NCI-H526 (cell line): ENCODE data around the gene GBF1.

Experiments used
- DNase-seq, 2 experiments: peaks; one replicate each; lab custom pipeline; 2025; lab: John Stamatoyannopoulos, UW

The GBF1 gene

DNA sequence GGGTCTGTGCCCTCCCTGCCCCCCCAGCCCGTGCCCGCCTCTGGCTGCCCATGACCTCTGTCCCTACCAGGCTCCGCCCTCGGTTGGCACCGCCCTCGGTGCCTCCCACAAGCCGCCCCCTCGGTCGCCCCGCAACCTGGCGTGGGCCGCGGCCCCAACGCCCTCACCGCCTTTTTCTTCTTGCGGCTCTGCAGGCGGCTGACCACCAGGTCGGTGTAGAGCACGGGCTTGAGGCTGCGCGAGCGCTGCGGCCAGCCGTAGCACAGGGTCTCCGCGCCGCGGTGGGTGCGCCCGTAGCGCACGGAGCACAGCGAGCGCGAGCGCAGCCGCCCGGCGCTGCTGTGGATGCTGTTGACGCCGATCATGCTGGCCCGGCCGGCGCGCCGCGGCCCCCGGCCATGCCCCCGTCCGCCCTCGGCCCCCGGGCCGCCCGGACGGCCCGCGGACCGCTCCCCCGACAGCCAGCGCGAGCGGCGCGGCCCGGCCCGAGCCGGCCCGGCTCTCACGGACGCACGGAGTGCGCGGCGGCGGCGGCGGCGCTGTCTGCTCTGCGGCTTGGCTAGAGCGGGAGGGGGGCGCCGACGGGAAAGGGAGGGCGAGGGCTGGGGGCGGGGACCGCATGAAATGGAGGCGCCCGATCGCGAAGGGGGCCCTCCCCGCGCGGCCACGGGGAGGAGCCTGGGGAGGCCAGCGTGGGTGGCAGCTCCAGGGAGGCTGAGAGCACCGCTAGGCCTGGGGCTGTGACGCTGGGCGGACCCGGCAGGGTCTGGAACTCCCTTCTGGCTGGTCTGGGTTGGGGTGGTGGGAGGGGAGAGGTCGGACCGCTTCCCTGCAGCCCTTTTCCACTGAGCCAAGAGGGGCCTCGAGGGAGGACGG lies 163.6 kb downstream of the GBF1 start:
- DNase-seq = peak in 1 of 2 experiments; percentile 35

DNA sequence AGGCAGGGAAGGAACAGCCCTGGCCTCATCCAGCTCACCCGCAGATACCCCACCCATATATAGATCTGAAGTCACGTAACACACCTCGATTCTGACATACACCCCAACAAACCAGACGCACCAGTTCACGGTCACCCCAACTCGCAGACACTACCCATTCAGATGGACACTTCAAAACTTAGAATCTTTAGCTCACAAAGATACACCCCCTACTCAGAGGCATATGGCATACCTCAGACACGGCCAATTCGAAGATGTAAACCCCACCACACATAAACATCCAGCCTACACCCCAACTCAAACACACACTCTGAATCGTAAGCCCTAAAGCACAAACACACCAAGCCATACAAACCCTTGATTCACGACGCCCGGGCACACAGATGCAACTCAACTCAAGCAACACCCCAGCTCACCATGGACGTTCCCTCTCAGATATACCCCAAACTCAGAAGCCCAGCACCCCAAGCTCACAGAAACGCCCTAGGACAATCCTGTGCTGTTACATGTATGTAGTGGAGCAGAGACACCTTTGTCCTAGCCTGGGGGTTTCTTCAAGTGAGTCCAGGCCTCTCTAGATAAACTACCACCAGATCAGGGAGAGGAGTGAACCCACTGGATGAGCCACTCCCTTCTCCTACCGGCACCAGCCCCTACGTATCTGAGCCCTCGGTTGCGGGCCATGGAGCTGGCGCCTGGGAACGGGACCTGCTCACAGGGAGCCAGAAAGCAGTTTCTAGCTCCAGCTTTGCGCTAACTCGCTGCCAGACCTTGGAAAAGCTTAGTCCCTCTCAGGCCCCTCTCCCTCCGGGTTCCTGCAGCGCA lies 164.5 kb downstream of the GBF1 start:
- peak in 1 of 2 experiments; percentile 22 for DNase-seq

DNA sequence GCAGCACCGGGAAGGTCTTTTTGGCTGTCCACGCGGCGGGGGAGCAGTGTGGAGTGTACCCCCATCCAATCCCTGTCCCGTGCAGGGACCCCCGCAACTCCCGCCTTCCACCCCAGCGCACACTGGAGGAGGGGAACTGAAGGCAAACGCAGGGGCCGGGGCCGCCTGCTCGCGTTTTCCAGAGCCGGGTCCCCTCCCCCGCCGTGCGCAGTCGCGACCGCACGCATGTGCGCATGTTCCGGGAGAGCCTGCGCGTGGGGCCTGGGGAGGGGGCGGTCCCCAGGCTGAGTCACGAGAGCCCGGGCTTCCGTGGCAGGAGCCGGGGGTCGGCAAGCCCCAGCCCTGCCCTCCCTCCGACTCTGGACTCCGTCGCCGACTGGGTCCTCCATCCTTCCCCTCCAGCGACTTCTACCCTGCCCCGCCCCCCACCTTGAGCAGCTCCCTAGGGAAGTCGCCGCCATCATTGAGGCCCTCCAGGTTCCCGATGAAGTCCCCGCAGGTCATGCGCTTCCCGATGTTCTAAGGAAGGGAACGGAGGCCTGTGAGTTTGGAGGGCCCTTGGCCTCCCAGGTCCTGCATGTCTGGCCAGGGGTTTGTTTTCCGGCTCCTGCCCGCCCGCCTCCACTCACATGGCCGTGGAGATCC lies 165.2 kb downstream of the GBF1 start:
- no peak for DNase-seq

DNA sequence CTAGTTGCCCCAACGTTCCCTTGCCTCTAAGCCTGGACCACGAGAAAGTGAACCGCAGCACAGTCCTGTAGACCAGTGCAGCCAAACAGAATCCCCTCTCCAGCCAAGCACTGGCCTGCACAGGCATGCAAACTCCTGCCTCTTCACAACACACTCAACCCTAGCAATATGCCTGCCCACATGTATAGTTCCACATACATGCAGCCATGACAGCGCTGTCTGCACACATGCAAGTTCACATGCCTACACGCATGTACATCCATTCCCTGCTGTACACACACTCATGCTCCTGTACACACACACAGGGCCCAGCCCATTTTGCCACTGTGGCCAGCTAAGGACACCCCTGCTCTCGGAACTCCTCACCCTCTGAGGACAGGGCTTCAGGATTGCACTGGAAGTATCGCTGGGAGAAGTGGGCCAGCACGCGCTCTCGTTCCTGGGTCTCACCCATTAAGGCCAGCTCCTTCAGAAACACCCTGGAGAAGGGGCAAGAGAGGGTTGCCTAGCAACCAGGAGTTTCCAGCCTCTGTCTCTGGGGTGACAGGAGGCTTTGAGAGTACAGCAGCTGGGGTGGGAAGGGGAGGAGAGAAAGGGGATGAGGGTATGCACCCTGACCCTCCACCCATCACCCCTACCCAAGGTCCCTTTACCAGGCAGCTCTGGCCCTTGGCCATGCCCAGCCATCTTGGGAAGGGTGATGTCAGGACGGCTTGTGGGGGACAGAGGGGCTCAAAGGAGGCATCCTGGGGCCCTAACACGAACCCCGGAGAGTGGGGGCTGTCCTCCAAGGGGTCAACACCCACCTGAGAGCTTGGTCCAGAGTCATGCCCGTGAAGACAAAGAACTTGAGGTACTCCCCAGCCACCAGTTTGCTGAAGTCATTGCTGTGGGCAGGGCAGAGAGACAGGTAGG lies 166.3 kb downstream of the GBF1 start:
- DNase-seq = no peak

DNA sequence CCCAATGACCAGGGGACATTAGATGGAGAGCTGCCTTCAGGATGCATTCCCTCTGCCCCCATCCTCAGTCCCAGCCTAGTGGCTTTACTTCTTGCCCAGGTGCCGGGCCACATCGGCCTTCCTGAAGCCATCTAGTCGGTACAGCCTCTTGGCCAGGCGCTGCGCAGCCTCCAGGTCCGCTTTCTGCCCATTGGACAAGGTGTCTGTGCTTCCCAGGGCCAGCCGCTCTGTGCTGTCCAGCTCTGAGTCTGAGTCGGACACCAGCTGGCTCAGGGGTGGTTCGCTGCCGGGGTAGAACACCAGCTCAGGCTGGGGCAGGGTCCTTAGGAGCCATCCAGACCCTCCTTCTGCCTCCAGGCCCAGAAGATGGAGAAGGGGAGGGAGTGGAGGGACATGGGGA lies 167.0 kb downstream of the GBF1 start:
- DNase-seq = no peak

DNA sequence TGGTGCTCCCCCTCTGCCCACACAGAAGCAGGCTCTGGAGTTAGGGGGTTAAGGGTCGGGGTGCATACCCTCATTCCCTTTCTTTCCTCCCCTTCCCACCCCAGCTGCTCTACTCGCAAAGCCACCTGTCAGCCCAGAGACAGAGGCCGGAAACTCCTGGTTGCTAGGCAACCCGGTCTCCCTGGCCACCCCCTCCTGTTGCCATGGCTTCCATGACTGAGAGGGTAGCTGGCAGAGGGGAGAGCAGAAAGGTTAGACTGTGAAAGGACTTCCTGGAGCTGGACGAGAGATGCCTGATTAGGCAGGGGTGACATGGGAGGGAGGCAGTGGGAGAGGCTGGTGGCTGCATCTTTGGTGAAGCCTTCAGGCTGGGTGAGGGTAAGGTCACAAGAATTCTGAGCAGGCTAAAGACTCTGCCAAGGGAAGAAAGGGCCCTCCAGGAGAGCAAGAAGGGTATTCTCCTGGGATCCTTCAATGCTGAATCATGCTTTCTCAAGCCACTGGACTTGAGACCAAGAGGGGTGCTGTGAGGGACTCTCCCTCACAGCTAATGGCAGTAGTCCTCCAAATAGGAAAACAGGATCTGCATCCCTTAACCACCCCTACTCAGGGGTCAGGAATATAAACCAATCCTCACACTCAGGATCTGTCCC lies 167.8 kb downstream of the GBF1 start:
- DNase-seq = peak; percentile 36 to 54

DNA sequence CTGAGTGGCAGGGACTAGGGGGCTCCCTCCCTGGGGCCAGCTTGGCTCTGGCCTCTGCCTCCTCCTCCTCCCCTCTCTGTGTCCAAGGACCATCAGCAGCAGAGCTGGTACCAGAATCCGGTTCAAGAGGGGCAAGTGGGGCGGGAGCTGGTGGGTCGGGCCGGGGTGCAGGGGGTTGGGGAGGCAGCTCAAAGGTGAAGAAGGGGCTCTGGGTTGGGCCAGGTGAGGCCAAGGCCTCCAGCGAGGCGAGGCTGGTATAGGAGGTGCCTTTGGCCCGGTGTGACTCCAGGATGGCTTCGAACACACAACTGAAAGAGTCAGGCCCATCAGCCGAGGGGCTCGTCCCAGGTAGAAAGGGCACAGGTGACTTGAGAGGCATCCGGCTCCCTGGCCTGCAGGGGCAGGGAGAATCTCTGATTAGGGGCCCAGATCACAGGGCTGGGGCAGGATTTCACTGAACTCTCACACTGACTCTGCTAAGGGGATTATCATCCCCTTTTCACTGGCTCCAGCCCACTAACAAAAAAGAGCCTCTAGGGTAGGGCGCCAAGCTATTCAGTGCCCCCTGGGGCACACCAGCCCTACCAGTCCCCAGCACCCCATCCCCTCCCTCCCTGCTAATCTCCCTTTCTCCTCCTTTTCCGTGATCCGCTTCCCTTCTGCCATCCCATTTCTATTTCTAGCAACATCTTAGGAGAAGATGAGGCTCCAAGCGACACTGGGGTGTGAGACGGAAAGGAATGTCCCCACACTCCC lies 168.7 kb downstream of the GBF1 start:
- no peak for DNase-seq

DNA sequence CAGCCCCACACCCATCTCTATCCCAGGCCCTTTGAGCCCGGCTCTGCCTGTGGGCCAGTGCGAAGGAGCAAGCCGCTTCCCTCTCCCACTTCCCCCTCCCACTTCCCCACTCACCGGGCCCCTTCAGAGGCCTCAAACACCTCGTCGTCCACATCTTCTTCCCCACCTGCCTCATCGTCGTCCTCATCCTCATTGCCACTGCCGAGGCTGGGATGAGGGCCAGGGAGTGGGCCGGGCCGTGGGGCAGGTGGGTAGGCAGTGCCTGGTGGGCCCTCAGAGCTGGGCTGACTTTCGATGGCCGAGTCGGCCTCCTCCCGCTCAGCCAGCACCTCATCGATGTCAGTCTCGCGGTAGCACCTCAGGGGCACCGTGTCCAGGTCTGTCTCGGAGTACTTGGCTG lies 169.4 kb downstream of the GBF1 start:
- no peak for DNase-seq

DNA sequence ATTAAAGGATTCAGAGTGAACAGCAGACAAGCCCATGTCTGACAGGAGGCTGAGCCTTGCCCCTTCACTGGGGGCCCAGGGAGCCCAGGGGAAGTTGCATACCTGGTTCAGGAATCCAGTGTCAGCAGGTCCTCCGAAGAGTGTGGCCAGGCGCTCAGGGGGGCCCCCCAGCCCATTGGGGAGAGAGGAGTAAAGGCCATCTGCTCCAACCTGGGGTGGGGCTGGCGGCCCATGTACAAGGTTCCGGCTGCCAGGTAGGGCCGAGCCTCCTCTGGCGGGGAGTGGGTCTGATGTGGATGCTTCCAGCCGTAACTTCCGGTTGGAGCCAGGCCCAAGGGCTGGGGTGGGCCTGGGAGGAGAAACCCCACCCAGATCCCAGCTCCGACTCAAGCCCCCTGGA lies 171.0 kb downstream of the GBF1 start:
- DNase-seq = no peak

DNA sequence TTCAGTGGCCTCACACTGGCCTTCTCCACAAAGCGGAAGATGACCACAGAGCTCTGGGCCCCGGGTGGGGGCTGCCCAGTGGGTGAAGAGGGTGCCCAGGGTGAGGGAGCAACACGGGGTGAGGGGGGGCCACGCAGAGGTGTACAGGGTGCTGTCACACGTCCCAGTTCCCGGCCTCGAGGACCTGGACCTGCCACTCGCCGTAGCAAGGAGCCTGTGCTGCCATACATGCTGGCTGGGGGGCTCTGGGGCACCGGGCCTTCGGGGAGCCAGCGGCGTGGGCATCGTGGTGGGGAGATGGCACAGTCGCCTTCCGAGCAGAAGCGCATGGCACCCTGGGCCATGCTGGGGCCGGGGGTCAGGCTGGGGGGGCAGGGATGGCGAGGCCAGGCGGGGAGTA lies 171.4 kb downstream of the GBF1 start:
- no peak for DNase-seq

DNA sequence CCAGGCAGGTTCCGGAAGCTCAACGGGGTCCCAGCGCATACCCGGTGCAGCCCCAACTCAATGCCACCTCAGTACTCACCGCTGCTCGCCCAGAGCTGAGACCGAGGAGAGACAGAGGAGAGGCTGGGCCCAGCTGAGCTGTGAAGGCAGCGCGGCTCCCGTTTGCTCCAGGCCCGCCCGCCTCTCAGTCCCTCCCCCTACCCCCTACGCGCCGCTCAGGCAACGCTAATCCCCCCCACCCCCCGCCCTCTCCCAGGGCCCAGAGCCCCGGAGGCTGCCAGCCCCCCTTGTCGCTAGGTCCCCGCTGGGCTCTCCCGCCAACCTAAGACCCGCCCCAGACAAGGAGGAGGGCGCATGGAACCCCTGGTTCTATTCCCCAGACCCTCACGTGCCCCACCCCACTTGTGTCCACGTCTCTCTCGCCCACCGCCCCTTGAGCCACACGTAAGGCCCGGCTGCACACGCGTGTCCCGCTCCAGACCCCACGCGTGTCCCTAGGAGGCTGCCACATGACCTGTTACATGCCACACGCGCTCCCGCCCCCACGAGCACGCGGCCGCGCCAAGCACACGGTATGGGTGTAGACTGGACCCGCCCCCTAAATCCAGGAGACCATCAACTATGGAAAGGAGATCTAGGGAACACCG lies 173.4 kb downstream of the GBF1 start, which contains the start of gene PSD:
PSD (minus strand) TSS at position 164 of the 647 bp plus-strand sequence. CDS start 1,747 bp downstream, outside the sequence.
- DNase-seq = peak; percentile 38 to 69

DNA sequence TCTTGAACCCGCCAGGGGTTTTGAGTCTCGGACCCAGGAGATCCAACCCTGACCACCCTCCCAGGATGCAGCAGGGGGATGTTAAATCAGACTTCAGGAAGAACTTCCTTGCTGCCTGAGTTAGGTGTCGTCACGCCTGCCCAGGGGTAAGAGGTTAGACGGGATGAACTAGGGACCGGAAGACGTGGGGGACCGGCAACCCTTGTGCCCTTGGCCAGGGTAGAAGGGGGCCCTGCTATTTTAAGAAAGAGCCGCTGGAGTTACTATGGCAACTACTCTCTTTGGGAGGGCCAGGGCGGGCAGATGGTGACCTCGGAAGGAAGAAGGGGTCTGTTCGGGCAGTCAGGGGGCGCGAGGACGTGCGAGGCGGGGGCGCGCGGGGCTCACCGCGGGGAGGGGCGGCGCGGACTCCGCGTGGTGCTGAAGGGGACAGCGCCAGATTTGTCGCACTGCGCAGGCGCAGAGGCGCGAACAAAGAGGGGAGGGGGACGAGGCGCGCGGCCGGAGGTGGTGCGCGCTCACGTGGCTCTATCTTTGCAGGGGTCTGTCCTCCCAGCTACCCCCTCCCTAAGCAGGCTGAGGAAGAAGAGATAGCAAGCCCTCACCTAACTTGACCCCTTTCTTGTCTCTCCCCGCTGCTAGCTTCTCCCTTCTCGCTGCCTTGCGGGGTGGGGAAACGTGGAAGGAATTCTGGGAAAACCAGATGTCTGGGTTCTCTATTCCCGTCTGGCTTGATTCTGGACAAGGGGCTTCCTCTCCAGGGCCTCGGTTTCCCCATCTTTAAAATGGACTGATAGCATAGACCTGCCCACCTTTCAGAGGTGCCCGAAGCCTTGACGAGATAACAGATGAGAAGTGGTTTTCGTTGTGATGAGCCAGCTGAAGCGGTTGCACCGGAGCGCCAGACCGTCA lies 174.2 kb downstream of the GBF1 start:
- peak; percentile 42 to 77 for DNase-seq

DNA sequence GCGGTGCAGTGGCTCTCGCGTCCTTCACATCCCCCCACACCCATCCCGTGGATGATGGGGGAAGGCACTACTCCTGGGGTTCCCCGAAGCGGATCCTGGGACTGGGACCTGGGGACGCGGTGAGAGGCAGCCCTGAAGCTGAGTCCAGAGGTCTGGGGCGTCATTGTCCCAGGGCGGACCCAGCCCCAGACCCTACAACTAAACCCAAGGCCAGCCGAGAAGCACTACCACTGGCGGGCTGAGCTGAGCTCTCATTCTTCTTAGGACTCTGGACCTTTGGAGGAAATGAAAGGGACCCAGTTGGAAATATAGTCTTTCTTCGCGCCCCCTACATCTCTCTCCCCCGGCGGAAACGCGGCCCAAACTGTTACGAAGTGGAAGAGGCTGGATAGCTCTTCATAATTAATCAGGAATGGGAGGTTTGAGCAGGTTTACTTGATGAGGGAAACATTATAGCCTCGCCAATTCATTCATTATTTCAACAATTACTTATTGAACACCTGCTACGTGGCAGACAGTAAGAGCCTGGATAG lies 174.9 kb downstream of the GBF1 start:
- DNase-seq = no peak

DNA sequence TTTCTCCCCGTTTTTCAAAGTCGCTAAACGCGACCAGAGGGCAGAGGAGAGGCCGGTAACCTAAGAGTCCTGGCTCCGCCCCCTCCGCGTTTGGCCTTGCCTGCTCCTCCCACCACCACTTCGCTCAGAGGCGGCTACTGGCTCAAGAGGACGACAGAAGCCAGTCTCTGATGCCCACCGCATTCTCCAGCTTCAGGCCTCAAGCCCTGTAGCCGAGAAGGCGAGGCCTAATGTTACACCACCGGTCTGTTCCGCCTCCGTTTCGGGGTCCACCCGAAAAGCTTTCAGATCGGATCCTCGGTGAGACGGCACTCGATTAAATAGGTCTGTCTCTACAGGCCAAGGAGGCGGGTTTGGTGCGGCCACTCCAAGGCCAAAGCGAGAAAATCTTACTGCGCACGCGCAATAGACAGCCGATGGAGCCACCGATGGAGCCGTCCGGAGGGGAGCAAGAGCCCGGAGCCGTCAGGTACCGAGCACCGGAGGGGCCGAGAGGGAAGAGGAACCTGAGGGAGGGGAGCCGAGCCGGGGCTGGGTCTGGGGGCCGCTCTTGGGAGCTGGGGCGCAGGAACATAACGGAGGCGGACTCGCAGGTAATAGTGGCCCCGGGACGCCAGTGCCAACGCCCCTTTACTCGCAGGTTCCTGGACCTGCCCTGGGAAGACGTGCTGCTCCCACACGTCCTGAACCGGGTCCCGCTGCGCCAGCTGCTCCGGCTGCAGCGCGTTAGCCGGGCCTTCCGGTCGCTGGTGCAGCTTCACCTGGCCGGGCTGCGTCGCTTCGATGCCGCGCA lies 175.6 kb downstream of the GBF1 start, which contains the start of gene FBXL15:
FBXL15 (plus strand) TSS at position 123 of the 793 bp plus-strand sequence; CDS start at position 417, 294 bp downstream.
- peak; percentile 93 to 95 for DNase-seq

DNA sequence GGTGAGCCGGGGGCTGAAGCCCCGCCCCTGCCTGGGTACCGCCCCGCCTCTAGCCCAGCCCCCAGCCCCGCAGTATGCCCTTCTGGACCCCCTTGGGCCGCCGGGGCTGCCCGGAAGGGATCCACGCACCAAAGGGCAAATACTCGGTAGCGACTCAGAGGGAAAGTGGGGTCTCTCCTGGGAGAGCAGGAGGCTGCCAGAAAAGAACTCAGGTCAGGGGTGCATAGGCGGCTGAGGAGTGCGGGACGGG lies 176.1 kb downstream of the GBF1 start:
- no peak for DNase-seq

DNA sequence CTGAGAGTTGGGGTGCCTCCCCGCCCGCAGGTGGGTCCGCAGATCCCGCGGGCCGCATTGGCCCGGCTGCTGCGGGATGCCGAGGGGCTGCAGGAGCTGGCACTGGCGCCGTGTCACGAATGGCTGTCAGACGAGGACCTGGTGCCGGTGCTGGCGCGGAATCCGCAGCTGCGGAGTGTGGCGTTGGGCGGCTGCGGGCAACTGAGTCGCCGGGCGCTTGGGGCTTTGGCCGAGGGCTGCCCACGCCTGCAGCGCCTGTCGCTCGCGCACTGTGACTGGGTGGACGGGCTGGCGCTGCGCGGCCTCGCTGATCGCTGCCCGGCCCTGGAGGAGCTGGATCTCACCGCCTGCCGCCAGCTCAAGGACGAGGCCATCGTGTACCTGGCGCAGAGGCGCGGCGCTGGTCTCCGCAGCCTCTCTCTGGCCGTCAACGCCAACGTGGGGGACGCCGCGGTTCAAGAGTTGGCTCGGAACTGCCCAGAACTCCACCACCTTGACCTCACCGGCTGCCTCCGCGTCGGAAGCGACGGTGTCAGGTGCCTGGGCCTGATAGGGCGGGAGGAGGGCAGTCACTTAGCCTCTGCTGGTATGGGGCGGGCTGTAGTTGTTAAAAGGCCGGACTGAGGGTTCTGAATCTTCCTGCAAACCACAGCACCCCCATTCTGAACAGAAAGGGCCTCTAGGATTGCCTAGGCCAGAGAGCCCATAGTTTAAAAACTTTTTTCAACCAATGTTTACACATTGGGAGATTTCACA lies 176.6 kb downstream of the GBF1 start:
- DNase-seq = peak in 1 of 2 experiments; percentile 34
